Activated gamma-delta T cell treated with Interleukin-2 at 50 U/mL for 16 hours (primary cell): Measurements from ENCODE around the gene NR1I2.

Experiments used
- DNase-seq: peaks from one replicate; pipeline ENCODE4 v3.0.0-alpha.2; 2020

NR1I2 gene

GRCh38 chr3:119781330-119782198 is at the start of gene NR1I2:
Gene NR1I2, plus strand, starts transcription at chr3:119782101.
- no peak for DNase-seq

GRCh38 chr3:119733812-119734211 is 48.1 kb upstream of the NR1I2 start:
- DNase-seq, result no peak

- no peak for DNase-seq
Measured at GRCh38 chr3:119738741-119739140, 43.2 kb upstream of the NR1I2 start.

- no peak for DNase-seq
Measured at GRCh38 chr3:119741657-119742590, 40.0 kb upstream of the NR1I2 start.

DNA sequence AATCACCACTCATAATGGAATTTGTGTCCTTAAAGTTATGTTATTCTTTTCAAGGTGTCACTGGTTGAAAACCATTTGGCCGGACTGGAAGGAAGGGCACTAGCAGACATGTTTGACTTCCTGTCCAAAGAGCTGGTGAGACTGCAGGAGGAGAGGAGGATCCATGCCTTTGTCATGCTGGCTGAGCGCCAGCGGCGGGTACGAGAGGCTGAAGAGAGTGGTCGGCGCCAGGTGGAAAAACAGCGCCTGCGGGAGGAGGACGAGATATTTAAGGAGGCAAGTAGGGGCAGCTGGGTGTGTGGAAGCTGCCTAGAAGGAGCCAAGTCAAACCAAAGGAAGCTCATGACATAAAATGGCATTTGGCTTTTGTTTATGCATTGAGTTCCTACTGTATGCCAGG is 38.0 kb upstream of the NR1I2 start:
- no peak for DNase-seq

- no peak for DNase-seq
Measured at GRCh38 chr3:119745942-119746341, 36.0 kb upstream of the NR1I2 start.

- no peak for DNase-seq
Measured at GRCh38 chr3:119746423-119746822, 35.5 kb upstream of the NR1I2 start.

DNA sequence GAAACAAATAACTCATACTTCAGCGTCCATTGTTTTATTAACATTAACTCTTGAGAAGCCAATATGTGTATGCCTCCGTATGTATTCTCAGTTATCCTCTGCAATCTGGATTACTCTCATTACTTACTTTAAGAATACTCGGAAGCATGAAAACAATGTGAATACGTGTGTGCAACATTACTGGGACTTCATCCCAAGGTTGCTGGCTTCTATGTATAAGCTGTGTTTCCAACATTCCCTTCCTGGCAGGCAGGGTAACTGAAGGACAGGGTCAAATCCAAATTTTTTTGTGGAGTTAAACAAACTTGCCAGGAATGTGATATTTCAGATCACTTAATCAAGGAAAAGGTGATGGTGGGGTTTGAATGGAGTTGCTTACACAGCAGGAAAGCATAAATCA is 34.5 kb upstream of the NR1I2 start:
- DNase-seq, result no peak

DNA sequence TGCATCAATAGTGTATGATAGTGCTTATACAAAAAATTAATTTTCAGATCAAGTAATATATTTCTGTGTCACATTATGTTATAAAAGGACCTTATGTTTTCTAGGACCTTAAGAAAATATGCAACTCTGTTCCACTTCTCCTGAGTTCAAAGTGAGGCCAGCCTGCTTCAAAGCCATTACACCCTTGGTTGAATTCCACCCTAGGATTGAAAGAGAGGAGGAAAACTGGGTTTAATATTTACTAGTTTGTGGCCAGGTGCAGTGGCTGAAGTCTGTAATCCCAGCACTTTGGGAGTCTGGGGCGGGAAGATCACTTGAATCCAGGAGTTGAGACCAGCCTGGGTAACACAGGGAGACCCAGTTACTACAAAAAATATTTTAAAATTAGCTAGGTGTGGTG is 32.9 kb upstream of the NR1I2 start:
- DNase-seq, result no peak

DNA sequence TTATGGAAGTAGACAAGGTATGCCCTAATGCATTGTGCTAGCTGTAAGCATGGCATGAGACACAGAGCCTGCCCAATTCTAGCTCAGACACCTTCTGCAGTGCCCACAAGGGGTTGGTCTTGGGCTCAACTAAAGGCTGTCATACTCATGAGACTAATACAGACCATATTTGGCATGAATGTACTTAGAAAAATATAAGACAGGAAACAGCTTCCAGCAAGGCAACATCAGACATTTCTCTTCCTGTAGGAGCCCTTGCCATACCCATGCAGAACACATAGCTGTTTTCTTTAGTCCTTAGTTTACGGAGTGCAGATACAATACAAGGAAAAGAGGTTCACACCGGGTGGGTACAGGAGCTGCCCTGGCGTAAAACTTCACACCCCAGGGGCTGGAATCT is 30.5 kb upstream of the NR1I2 start:
- DNase-seq, result no peak

DNA sequence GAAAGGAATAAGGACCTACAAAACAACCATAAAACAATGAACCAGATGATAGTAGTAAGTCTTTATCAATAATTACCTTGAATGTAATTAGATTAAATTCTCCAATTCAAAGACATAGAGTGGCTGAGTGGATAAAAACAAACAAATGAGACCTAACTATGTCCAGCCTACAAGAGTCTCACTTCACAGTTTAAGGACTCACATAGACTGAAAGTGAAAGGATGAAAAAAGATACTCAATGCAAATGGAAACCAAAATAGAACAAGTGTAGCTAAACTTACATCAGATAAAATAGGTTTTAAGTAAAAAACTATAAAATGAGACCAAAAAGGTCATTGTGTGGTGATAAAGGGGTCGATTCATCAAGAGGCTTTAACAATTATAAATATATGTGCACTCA is 21.9 kb upstream of the NR1I2 start:
- DNase-seq, result no peak

DNA sequence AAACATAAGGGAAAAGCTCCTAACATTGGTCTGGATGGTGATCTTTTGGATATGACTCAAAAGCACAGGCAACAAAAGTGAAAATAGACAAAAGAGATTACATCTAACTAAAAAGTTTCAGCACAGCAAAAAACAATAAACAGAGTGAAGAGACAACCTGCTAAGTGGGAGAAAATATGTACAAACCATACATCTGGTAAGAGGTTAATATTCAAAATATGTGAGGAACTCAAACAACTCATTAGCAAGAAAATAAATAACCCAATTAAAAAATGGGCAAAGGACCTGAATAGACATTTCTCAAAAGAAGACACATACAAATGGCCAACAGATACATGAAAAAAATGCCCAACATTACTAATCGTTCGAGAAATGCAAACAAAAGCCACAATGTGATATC is 19.0 kb upstream of the NR1I2 start:
- no peak for DNase-seq

DNA sequence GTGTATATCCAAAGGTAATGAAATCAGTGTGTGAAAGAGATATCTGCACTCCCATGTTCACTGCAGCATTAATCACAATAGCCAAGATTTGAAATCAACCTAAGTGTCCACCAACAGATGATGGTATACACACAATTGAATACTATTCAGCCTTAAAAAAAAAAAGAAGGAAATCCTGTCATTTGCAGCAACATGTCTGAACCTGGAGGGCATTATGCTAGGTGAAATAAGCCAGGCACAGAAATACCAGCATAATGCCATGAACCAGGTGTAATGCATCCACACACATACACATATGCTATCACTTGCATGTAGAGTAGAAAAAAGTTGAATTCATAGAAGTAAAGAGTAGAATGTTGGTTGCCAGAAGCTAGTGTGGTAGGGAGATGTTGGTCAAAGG is 18.4 kb upstream of the NR1I2 start:
- no peak for DNase-seq

- no peak for DNase-seq
Measured at GRCh38 chr3:119765239-119765638, 16.7 kb upstream of the NR1I2 start.

DNA sequence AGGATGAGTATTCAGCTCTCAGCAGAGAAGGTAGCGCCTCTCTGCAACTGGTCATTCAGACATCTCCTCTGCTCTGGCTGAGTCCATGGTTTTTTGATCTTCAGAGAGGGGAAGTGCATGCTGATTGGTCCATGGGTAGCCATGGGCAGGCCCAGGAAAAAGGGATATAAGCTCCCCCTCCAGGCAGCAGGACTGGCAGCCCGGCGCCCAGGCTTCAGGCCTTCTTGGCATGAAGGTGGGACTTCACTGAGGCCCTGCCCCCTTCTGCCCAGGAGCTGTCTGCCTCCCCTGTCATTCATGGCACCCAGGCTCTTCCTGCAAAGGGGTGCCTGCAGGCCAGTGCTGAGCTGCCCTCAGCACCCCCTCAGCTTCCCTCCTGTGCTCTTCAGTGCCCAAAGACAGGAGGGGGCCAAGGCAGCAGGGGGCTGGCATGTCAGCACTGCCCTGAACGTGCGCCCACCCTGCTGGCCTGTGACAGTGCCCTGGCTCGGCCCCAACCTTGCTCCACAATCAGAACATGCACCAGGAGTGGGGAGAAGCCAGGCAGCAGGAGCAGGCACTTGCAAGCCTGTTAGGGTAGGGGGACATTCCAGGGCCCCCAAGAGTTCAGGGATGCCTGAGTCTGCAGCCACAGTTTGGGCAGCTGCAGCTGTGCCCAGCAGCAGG is 13.8 kb upstream of the NR1I2 start:
- no peak for DNase-seq

DNA sequence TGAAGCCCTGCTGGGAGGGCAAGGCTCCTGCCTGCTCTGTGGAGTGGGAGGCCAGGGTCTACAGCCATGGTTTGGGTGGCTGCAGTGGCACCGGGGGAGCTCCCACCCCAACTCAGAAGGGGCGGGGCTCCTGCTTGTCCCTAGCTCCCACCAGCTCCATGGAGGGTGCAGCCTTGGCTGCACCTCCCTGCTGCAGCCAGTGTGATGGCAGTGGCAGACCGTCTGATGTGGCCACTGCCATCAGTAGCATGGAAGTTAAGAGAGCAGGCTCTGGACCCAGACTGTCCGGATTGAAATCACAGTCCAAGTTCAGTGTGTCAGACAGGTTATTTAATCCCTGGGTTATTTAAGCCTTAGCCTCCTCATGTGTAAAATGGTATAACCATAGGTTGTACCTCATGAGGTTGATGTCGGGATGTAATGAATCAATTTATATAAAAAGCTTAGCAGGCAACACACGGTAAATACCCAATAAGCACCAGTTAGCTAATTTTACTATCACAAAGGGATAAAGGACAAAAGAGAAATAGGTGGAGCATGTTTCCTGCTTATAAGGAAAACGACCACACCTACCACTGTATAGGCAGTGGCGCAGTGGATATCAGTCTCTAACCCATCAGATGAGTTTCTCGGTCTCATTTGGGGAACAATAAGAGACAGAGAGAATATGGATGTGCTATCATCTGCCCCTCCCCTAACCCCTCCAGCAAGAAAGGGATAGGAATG is 13.1 kb upstream of the NR1I2 start:
- no peak for DNase-seq

- DNase-seq, result no peak
Measured at GRCh38 chr3:119769394-119770149, 12.3 kb upstream of the NR1I2 start.

GRCh38 chr3:119774444-119774843 is 7.5 kb upstream of the NR1I2 start:
- no peak for DNase-seq

GRCh38 chr3:119776304-119776703 is 5.6 kb upstream of the NR1I2 start:
- DNase-seq, result no peak

DNA sequence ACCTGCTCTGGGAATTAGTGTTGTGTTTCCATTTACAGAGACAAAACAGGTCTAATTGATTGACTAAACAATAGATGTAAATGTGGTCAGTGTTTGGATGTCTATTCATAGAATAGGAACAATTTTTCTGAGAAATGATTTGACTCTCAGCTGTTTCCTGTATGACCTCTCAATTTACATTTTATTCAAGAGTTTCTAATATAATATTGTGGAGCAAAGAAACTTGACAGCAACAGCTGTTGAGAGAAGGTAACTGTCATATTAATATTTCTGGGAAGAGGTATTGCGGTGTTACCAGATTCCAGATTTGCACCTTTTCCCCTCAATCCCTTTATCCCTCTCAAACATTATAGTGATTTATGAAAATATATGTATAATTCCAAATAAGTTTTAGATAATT is 3.7 kb upstream of the NR1I2 start:
- DNase-seq, result no peak

DNA sequence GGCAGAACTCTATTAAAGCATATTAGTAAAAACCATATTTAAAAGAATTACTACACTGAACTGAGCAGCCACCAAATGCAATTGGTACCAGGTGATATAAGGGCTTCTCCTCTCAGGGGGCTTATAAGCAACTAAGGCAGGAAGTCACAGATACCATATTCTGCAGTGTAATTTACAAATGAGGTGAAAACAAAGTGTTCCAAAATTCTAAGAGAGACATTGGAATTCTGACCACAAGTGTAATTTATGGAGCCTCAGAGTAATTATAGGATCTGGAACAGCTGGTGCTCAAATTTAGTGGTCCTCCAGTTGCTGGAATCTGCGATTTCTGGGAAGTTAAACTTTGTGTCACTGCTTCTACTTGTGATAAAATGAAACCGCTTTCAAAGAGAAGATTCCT is 3.1 kb upstream of the NR1I2 start:
- DNase-seq, result no peak
